Lower leg skin (tissue), 3 donors: ENCODE data around the gene FHOD3.

ENCODE experiments used
- CTCF ChIP-seq, 3 donors: fragments of 450-650 bp; IDR thresholded peaks; one replicate each; pipeline ENCODE4 v1.5.1; 2016; ENCODE audit warnings: antibody characterized with exemption in 3 of 3, mild to moderate bottlenecking in 3 of 3, moderate library complexity in 2 of 3
- POLR2A ChIP-seq, 2 donors: fragments of 450-650 bp; IDR thresholded peaks; one replicate each; pipeline ENCODE4 v1.6.1; 2016 to 2017; ENCODE audit warnings: antibody characterized with exemption in 2 of 2, mild to moderate bottlenecking in 1 of 2, moderate library complexity in 1 of 2

DNA sequence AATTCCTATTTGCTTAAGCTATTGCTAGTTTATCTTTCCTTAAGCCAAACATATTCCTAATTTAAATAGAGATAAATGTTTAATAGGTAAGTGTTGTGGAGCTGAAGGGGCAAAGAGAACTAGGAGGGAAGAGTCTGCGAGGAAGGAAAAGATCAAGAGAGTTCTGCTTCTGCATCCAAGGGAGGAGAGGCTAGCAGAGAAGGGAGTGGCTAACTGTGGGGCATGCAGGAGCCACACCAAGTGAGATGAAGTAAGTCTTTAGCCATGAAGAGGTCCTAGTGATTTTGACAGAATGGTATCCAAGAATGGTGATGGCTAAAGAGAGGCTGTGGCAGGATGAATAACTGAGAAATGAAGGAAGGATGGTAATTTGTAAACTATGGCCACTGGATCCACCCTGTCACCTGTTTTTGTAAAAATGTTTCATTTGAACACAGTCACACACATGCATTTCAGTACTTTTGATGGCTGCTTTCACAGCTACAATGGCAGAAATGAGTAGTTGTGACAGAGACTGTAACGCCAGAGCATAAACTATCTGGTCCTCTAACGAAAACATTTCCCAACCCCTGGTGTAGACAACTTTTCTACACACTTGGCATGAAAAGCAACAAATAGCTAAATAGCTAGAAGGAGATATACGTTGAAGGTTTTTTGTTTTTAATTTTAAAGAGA, 515.7 kb downstream of the FHOD3 start:
- no peak for TF ChIP-seq CTCF (IDR thresholded peaks at IDR 0.05)
- TF ChIP-seq POLR2A (IDR thresholded peaks at IDR 0.05) = no peak
